Thyroid gland (tissue), 4 donors: Measurements from ENCODE around the gene GPS1.

ENCODE experiments used
- POLR2A ChIP-seq, 2 donors: fragments of 450-650 bp; IDR thresholded peaks; one replicate each; pipeline ENCODE4 v1.6.1; 2017; ENCODE audit warnings: antibody characterized with exemption in 2 of 2, mild to moderate bottlenecking in 2 of 2, moderate library complexity in 1 of 2
- TF ChIP-seq, protein P1 (sequence below), 6 experiments: fragments of 200-600 bp in 3 of 6; fragments of 450-650 bp in 3 of 6; sonication (generic) in 3 of 6; IDR thresholded peaks; one replicate each; pipeline ENCODE4 v1.5.1; 2016 to 2019; ENCODE audit warnings: antibody characterized with exemption in 6 of 6, mild to moderate bottlenecking in 2 of 6, inconsistent platforms in 1 of 6, moderate library complexity in 1 of 6

GRCh38 chr17:82070611-82071010 lies 18.9 kb downstream of the GPS1 start:
- TF ChIP-seq, protein P1, sequence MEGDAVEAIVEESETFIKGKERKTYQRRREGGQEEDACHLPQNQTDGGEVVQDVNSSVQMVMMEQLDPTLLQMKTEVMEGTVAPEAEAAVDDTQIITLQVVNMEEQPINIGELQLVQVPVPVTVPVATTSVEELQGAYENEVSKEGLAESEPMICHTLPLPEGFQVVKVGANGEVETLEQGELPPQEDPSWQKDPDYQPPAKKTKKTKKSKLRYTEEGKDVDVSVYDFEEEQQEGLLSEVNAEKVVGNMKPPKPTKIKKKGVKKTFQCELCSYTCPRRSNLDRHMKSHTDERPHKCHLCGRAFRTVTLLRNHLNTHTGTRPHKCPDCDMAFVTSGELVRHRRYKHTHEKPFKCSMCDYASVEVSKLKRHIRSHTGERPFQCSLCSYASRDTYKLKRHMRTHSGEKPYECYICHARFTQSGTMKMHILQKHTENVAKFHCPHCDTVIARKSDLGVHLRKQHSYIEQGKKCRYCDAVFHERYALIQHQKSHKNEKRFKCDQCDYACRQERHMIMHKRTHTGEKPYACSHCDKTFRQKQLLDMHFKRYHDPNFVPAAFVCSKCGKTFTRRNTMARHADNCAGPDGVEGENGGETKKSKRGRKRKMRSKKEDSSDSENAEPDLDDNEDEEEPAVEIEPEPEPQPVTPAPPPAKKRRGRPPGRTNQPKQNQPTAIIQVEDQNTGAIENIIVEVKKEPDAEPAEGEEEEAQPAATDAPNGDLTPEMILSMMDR (IDR thresholded peaks at IDR 0.05) = no peak
- TF ChIP-seq POLR2A (IDR thresholded peaks at IDR 0.05) = no peak
